Progenitor cell of endocrine pancreas (in vitro differentiated cells): Measurements from ENCODE around the gene RIMBP2. TPM values are rescaled to one million over a fixed set of nuclear protein-coding genes. Genes with fewer than 3 reads are reported as not detected.

ENCODE experiments used
- DNase-seq: peaks from one replicate; pipeline ENCODE4 v3.0.0; 2021; ENCODE audit warnings: low spot score; ENCODE audit not compliant: unreplicated experiment
- H3K27ac Mint-ChIP-seq: 2 replicates; pipeline ENCODE4 v1.8.0; 2021; ENCODE audit warnings: mild to moderate bottlenecking, moderate library complexity, mixed read lengths
- H3K27me3 Mint-ChIP-seq: 2 replicates; pipeline ENCODE4 v1.8.0; 2021; ENCODE audit warnings: mixed read lengths
- H3K36me3 Mint-ChIP-seq: 2 replicates; pipeline ENCODE4 v1.8.0; 2022; ENCODE audit warnings: mixed read lengths; ENCODE audit not compliant: insufficient read depth
- H3K4me1 Mint-ChIP-seq: 2 replicates; pipeline ENCODE4 v1.8.0; 2021; ENCODE audit warnings: low read depth, mixed read lengths
- H3K4me3 Mint-ChIP-seq: 2 replicates; pipeline ENCODE4 v1.8.0; 2021; ENCODE audit warnings: low read depth, mild to moderate bottlenecking, moderate library complexity, mixed read lengths
- H3K9me3 Mint-ChIP-seq: 2 replicates; pipeline ENCODE4 v1.8.0; 2021; ENCODE audit warnings: low read depth, mixed read lengths
- CTCF ChIP-seq: fragments of 200-600 bp; sonication (generic); IDR thresholded peaks from one replicate; pipeline ENCODE4 v1.5.0; 2021; ENCODE audit warnings: antibody characterized with exemption, mild to moderate bottlenecking; ENCODE audit not compliant: unreplicated experiment
- total RNA-seq: library from RNA; stranded (reverse); gene quantifications from 2 replicates; pipeline ENCODE4 v1.2.1, GENCODE V29; 2021

RIMBP2 gene
- total RNA-seq, 1 donor from 2014 or later, result 31.6 TPM

- Mint-ChIP-seq H3K4me3 (no peak overlapping the region), H3K27ac (no peak overlapping the region), H3K9me3 (no peaks in the 10 kb centered on the region), H3K27me3 (peaks cover 4% of the 10 kb centered on the region), H3K4me1 (peaks cover 4% of the 10 kb centered on the region), H3K36me3 (no peaks in the 10 kb centered on the region)
- DNase-seq, result no peak
- no peak for TF ChIP-seq CTCF
Observed at GRCh38 chr12:130645751-130646150, 70.3 kb downstream of the RIMBP2 start.

DNA sequence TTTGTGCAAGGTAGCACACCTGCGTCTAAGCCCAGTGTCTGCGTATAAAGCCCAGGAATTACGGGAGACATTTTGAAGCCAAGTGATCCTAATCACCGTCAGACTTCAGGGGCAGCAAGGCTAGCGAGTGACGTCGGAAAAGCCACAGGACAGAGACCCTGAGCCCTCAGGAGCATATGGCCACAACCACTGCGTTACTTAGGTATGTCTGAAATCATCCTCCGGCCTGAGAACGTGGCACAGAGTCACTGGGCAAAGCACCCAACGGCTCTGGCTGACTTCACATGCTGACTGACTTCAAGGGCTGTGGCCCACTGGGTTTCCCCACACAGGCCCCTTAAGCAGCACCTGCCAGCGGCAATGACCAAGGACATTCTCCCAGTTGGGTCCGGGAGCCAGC, 71.5 kb downstream of the RIMBP2 start:
- no peak for DNase-seq
- TF ChIP-seq CTCF, result no peak
- no peak overlapping the region for H3K4me3 Mint-ChIP-seq
- no peaks in the 10 kb centered on the region for H3K27me3 Mint-ChIP-seq
- H3K27ac Mint-ChIP-seq, result no peak overlapping the region
- H3K4me1 Mint-ChIP-seq, result peaks cover 1% of the 10 kb centered on the region
- H3K9me3 Mint-ChIP-seq, result no peaks in the 10 kb centered on the region
- no peaks in the 10 kb centered on the region for H3K36me3 Mint-ChIP-seq

DNA sequence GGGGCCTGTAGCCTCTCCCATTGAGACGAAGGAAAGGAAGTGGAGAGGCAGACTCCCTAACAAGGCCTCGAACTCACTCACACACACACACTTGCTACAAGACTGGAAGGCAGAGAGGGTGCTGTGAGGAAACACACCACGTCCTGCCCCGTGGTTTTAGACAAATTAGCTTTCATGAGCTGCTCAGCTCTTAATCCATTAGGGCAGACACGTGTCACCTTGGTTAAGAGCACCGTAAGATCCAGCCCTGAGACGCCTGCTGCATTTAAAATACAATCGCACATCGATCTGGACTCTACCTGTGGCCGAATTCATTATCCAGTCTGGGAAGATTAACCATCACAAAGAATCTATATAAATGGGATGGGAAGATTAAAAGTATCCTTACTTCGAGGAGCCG, 72.0 kb downstream of the RIMBP2 start:
- Mint-ChIP-seq H3K27ac (no peak overlapping the region), H3K4me1 (peaks cover 3% of the 10 kb centered on the region), H3K9me3 (no peaks in the 10 kb centered on the region), H3K4me3 (no peak overlapping the region), H3K27me3 (no peaks in the 10 kb centered on the region), H3K36me3 (no peaks in the 10 kb centered on the region)
- no peak for DNase-seq
- no peak for TF ChIP-seq CTCF

GRCh38 chr12:130642856-130643255, 73.2 kb downstream of the RIMBP2 start:
- H3K4me1 Mint-ChIP-seq, result peaks cover 3% of the 10 kb centered on the region
- no peak overlapping the region for H3K4me3 Mint-ChIP-seq
- no peak overlapping the region for H3K27ac Mint-ChIP-seq
- no peaks in the 10 kb centered on the region for H3K9me3 Mint-ChIP-seq
- no peaks in the 10 kb centered on the region for H3K27me3 Mint-ChIP-seq
- DNase-seq, result no peak
- no peaks in the 10 kb centered on the region for H3K36me3 Mint-ChIP-seq
- no peak for TF ChIP-seq CTCF

- no peak for TF ChIP-seq CTCF
- H3K4me3 Mint-ChIP-seq, result no peak overlapping the region
- peaks cover 3% of the 10 kb centered on the region for H3K4me1 Mint-ChIP-seq
- H3K36me3 Mint-ChIP-seq, result no peaks in the 10 kb centered on the region
- H3K27me3 Mint-ChIP-seq, result no peaks in the 10 kb centered on the region
- no peak overlapping the region for H3K27ac Mint-ChIP-seq
- DNase-seq, result no peak
- H3K9me3 Mint-ChIP-seq, result no peaks in the 10 kb centered on the region
Observed at GRCh38 chr12:130641533-130642184, 74.4 kb downstream of the RIMBP2 start.
